GM11168 (cell line): ENCODE data around the gene GRIA2.
"Not testable (repeated sequence)": the region's sequence is repeated elsewhere in the genome, so short reads cannot be mapped to it uniquely, and the experiment has no call there.

Source experiments
- in situ Hi-C: fragments of 300-500 bp; cut with MboI; formaldehyde crosslinking; loops from one replicate; pipeline ENCODE4 v1.12.0; 2022; ENCODE audit warnings: low sequenced_read_pairs; ENCODE audit not compliant: unreplicated experiment

The GRIA2 gene

GRCh38 chr4:157246964-157247363 is 26.4 kb downstream of the GRIA2 start:
- in situ Hi-C loops = no loop called here

GRCh38 chr4:157258165-157258564 is 37.6 kb downstream of the GRIA2 start:
- in situ Hi-C loops = not testable (repeated sequence)

GRCh38 chr4:157265281-157265680 is 44.8 kb downstream of the GRIA2 start:
- in situ Hi-C loops = no loop called here

- in situ Hi-C loops = no loop called here
Observed at GRCh38 chr4:157270108-157270507, 49.6 kb downstream of the GRIA2 start.

GRCh38 chr4:157270552-157270951 is 50.0 kb downstream of the GRIA2 start:
- in situ Hi-C loops = no loop called here

GRCh38 chr4:157271166-157271869 is 50.8 kb downstream of the GRIA2 start:
- in situ Hi-C loops = no loop called here

- in situ Hi-C loops = no loop called here
Observed at GRCh38 chr4:157280673-157281072, 60.1 kb downstream of the GRIA2 start.

GRCh38 chr4:157282019-157282418 is 61.5 kb downstream of the GRIA2 start:
- in situ Hi-C loops = no loop called here

GRCh38 chr4:157287445-157287844 is 66.9 kb downstream of the GRIA2 start:
- in situ Hi-C loops = no loop called here

GRCh38 chr4:157290622-157291021 is 70.1 kb downstream of the GRIA2 start:
- in situ Hi-C loops = no loop called here

GRCh38 chr4:157291071-157291470 is 70.5 kb downstream of the GRIA2 start:
- in situ Hi-C loops = no loop called here

- in situ Hi-C loops = no loop called here
Observed at GRCh38 chr4:157293673-157294072, 73.1 kb downstream of the GRIA2 start.

GRCh38 chr4:157294575-157294974 is 74.0 kb downstream of the GRIA2 start:
- in situ Hi-C loops = no loop called here

- in situ Hi-C loops = no loop called here
Observed at GRCh38 chr4:157300701-157301100, 80.2 kb downstream of the GRIA2 start.

- in situ Hi-C loops = no loop called here
Observed at GRCh38 chr4:157303471-157303960, 83.0 kb downstream of the GRIA2 start.

- in situ Hi-C loops = no loop called here
Observed at GRCh38 chr4:157304769-157305168, 84.2 kb downstream of the GRIA2 start.

- in situ Hi-C loops = no loop called here
Observed at GRCh38 chr4:157312702-157313101, 92.2 kb downstream of the GRIA2 start.

- in situ Hi-C loops = no loop called here
Observed at GRCh38 chr4:157314906-157315305, 94.4 kb downstream of the GRIA2 start.

GRCh38 chr4:157315968-157316367 is 95.4 kb downstream of the GRIA2 start:
- in situ Hi-C loops = no loop called here

GRCh38 chr4:157320092-157320491 is 99.6 kb downstream of the GRIA2 start:
- in situ Hi-C loops = no loop called here

- in situ Hi-C loops = no loop called here
Observed at GRCh38 chr4:157327666-157328065, 107.1 kb downstream of the GRIA2 start.

- in situ Hi-C loops = no loop called here
Observed at GRCh38 chr4:157357887-157358286, 137.4 kb downstream of the GRIA2 start.
